ENCODE data around the gene WDR83. TPM values are rescaled to one million over a fixed set of nuclear protein-coding genes. Genes with fewer than 3 reads are reported as not detected.

WDR83 gene
- total and polyA plus RNA-seq, 2 of the 8 experiments (the other 6 are each of a cell fraction or from before 2014, with no cell fraction given), result 12.6 to 15.3 TPM

DNA sequence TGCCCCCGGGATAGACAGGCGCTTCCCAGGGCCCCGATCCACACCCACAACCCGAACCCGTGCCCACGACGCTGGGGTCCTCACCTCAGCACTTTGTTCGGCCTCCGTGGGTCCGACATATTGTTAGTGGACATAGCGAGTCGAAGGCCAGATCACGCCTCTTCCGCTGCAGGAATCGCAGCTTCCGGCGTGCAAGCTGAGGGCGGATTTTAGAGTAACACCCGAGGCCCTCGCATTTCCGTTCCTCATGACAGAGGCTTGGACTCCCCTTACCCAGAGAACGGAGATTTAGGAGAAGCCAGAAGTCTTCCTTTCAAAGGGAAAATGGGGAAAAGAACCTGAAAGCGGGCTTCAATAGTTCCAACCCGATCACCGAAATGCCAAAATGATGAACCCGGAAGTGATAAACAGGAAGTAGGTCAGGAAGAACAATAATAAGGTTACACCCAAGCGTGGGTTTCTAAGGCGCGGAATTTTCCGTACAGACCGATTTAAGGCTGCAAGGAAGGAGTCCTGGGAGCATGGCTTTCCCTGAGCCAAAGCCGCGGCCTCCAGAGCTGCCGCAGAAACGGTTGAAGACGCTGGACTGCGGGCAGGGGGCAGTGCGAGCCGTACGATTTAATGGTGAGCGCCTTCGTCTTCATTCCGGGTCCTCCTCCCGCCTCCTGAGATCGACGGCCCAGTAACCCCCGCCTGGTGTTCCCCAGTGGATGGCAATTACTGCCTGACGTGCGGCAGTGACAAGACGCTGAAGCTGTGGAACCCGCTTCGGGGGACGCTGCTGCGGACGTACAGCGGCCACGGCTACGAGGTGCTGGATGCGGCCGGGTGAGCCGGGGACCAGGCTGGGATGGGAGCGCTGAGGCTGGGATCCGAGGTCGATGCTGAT is 2.9 kb downstream of the WDR83 start:
- no peak overlapping the region for H3K4ac ChIP-seq (replicated peaks; ENCODE audit: insufficient read length, low read depth, low read length)
- peak overlapping the region; percentile 98 for H2AFZ ChIP-seq (ENCODE audit: low read length)
- peaks cover 0 to 22% of the 10 kb centered on the region in 2 experiments; a peak in 1 of 4 replicates for H3K79me2 ChIP-seq (ENCODE audit: control insufficient read depth in 1 of 2, insufficient read depth in 2 of 2, low read length in 2 of 2)
- peak overlapping the region; percentile 81 to 94 (median 86) for H3K9ac ChIP-seq (replicated peaks in 1 of 4; ENCODE audit: extremely low read depth in 1 of 4, low read depth in 3 of 4, low read length in 3 of 4)
- FAIRE-seq (no peak), DNase-seq (ENCODE audit: low read depth in 1 of 2, low spot score in 2 of 2) (peak in 1 of 2 experiments; percentile 81)
- H4K20me1 ChIP-seq (replicated peaks in 1 of 2; ENCODE audit: control insufficient read depth in 1 of 2, insufficient read depth in 2 of 2, low read length in 2 of 2), result peaks cover 3 to 18% of the 10 kb centered on the region in 2 experiments
- H4K5ac ChIP-seq (ENCODE audit: insufficient read length, low read depth, low read length), result peak overlapping the region; percentile 73
- ChIA-PET CTCF (ENCODE audit: partially characterized antibody) (interaction anchor here (0.8 to 1.4 kb wide), 5 partner anchors 8 to 123 kb away, joined by 3 to 4 read pairs (median 3); no protein-coding TSS in a partner anchor), POLR2A (ENCODE audit: partially characterized antibody) (interaction anchor here (0.6 to 5.3 kb wide), 16 partner anchors 8 to 185 kb away, joined by 3 to 23 read pairs (median 4); partner anchors contain the start of genes DHPS, GET3, TNPO2 and TRIR)
- H2BK20ac ChIP-seq (ENCODE audit: low read length), result no peak overlapping the region
- H2BK15ac ChIP-seq (ENCODE audit: low read length), result no peak overlapping the region
- peaks cover 4% of the 10 kb centered on the region; the same call in 1 of the 2 replicates for H3K79me1 ChIP-seq (ENCODE audit: low read depth, low read length)
- H3K23me2 ChIP-seq (ENCODE audit: low read depth, low read length), result peaks cover 24% of the 10 kb centered on the region
- no peak overlapping the region for H3K14ac ChIP-seq (ENCODE audit: insufficient read length)
- H3K27ac ChIP-seq (ENCODE audit: low read depth, low read length), result peak overlapping the region; percentile 99
- H3K56ac ChIP-seq (replicated peaks; ENCODE audit: insufficient read length, low read depth, low read length), result no peak overlapping the region
- peak overlapping the region; percentile 78 to 95 (median 85) for H3K4me3 ChIP-seq (ENCODE audit: extremely low read depth in 1 of 4, insufficient read depth in 2 of 4, low read depth in 3 of 4, low read length in 4 of 4)
- H2BK5ac ChIP-seq (ENCODE audit: low read depth, low read length), result peak overlapping the region; percentile 62; the same call in 1 of the 2 replicates
- WGBS, 2 experiments (ENCODE audit: extremely low coverage in 1 of 2, insufficient coverage in 1 of 2, insufficient read length in 1 of 2, insufficient replicate concordance in 2 of 2, low coverage in 1 of 2, low lambda C conversion rate in 2 of 2, missing lambda C conversion rate in 1 of 2), result 4% methylated on average over 52 of the region's 64 CpGs; no CpG with 5 or more reads in 1 of the 2 experiments
- H2AK5ac ChIP-seq (ENCODE audit: low read depth, low read length), result no peak overlapping the region
- peak overlapping the region; percentile 15 for H4K91ac ChIP-seq (replicated peaks; ENCODE audit: insufficient read length, low read length)
- H2BK12ac ChIP-seq (ENCODE audit: low read depth, low read length), result no peak overlapping the region
- H4K8ac ChIP-seq (ENCODE audit: extremely low read depth, insufficient read depth, low read length), result peak overlapping the region; percentile 98
- peak overlapping the region; percentile 86 to 95 for H3K4me2 ChIP-seq (ENCODE audit: insufficient read depth in 1 of 2, low read depth in 2 of 2, low read length in 2 of 2)
- H2BK120ac ChIP-seq (replicated peaks; ENCODE audit: low read depth, low read length), result no peak overlapping the region
- peaks cover 7 to 18% (median 14%) of the 10 kb centered on the region in 4 experiments; a peak in 7 of 8 replicates for H3K36me3 ChIP-seq (ENCODE audit: control insufficient read depth in 2 of 4, insufficient read depth in 4 of 4, low read length in 3 of 4)
- H3K18ac ChIP-seq (ENCODE audit: extremely low read depth, low read length), result no peak overlapping the region; the same call in 1 of the 2 replicates
- H3K23ac ChIP-seq (ENCODE audit: insufficient read length), result no peak overlapping the region
- no peaks in the 10 kb centered on the region; a peak in 1 of 7 replicates for H3K27me3 ChIP-seq (replicated peaks in 1 of 4; ENCODE audit: control insufficient read depth in 3 of 4, extremely low read depth in 1 of 4, insufficient read depth in 3 of 4, low read length in 3 of 4)
- no peaks in the 10 kb centered on the region for H3K9me3 ChIP-seq (ENCODE audit: insufficient read depth in 2 of 2, low read depth in 1 of 2, low read length in 1 of 2)
- peaks cover 3 to 22% (median 6%) of the 10 kb centered on the region in 4 experiments for H3K4me1 ChIP-seq (replicated peaks in 1 of 4; ENCODE audit: control insufficient read depth in 3 of 4, insufficient read depth in 4 of 4, low read length in 3 of 4)
- peak; percentile 26; the same call in 1 of the 2 replicates for TF ChIP-seq SIX5 (IDR thresholded peaks at IDR 0.05; ENCODE audit: low read depth, low read length)
- TF ChIP-seq JUND (IDR thresholded peaks at IDR 0.05; ENCODE audit: low read length), result 0 out of 2 replicates have a peak, but pooled peaks have one; percentile 25
- no peak for TF ChIP-seq CHD1 (IDR thresholded peaks at IDR 0.05; ENCODE audit: low read depth, low read length)
- peak; percentile 97 for TF ChIP-seq SAP30 (IDR thresholded peaks at IDR 0.05; ENCODE audit: insufficient read depth, insufficient replicate concordance, low read length)
- TF ChIP-seq, protein P1, sequence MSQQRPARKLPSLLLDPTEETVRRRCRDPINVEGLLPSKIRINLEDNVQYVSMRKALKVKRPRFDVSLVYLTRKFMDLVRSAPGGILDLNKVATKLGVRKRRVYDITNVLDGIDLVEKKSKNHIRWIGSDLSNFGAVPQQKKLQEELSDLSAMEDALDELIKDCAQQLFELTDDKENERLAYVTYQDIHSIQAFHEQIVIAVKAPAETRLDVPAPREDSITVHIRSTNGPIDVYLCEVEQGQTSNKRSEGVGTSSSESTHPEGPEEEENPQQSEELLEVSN (IDR thresholded peaks at IDR 0.05), result no peak
- peak; percentile 32; the same call in 1 of the 2 replicates for TF ChIP-seq CREB1 (IDR thresholded peaks at IDR 0.05)
- TF ChIP-seq TAF1 (IDR thresholded peaks at IDR 0.05; ENCODE audit: low read depth, low read length), result peak; percentile 76
- peak; percentile 70 for TF ChIP-seq TBP (IDR thresholded peaks at IDR 0.05; ENCODE audit: low read depth, low read length)
- TF ChIP-seq PHF8 (conservative IDR thresholded peaks at IDR 0.05; ENCODE audit: low read depth, low read length), result peak; percentile 52
- peak; percentile 90 for TF ChIP-seq KDM5A (IDR thresholded peaks at IDR 0.05; ENCODE audit: low read length)
- peak; percentile 71 for TF ChIP-seq POLR2AphosphoS5 (IDR thresholded peaks at IDR 0.05; ENCODE audit: low read depth, low read length)

All from H1 (cell line).